Liver (tissue), 9 donors: ENCODE results near the gene CCL18. TPM values are rescaled to one million over a fixed set of nuclear protein-coding genes. Genes with fewer than 3 reads are reported as not detected.

ENCODE experiments used
- DNase-seq: peaks from one replicate; pipeline ENCODE4 v3.0.0-alpha.2; 2017; ENCODE audit warnings: low spot score
- H3K27ac ChIP-seq, 2 donors: one replicate each; pipeline ENCODE4 v1.7.0; 2013; ENCODE audit warnings: inconsistent platforms in 2 of 2, low read length in 2 of 2, control low read depth in 1 of 2, low read depth in 1 of 2, mild to moderate bottlenecking in 1 of 2
- H3K27me3 ChIP-seq, 4 donors: one replicate each; pipeline versions ENCODE4 v1.6.1 to v1.7.0; 2013; ENCODE audit warnings: low read length in 3 of 4, inconsistent platforms in 1 of 4, mild to moderate bottlenecking in 1 of 4, moderate library complexity in 1 of 4; ENCODE audit not compliant: control insufficient read depth in 4 of 4, insufficient read depth in 4 of 4
- H3K36me3 ChIP-seq, 4 donors: one replicate each; pipeline versions ENCODE4 v1.6.1 to v1.7.0; 2013; ENCODE audit warnings: low read length in 3 of 4, mild to moderate bottlenecking in 3 of 4, low read depth in 1 of 4, moderate library complexity in 1 of 4; ENCODE audit not compliant: control insufficient read depth in 4 of 4, insufficient read depth in 3 of 4
- H3K4me1 ChIP-seq, 4 donors: one replicate each; pipeline versions ENCODE4 v1.6.1 to v1.7.0; 2013; ENCODE audit warnings: low read length in 3 of 4, mild to moderate bottlenecking in 3 of 4, moderate library complexity in 1 of 4; ENCODE audit not compliant: control insufficient read depth in 4 of 4, insufficient read depth in 4 of 4
- H3K4me3 ChIP-seq, 3 donors: one replicate each; pipeline versions ENCODE4 v1.6.1 to v1.7.0; 2013; ENCODE audit warnings: low read length in 3 of 3, control low read depth in 1 of 3, low read depth in 1 of 3, mild to moderate bottlenecking in 1 of 3
- H3K9ac ChIP-seq, 2 donors: one replicate each; pipeline ENCODE4 v1.7.0; 2013; ENCODE audit warnings: low read length in 2 of 2, mild to moderate bottlenecking in 2 of 2, moderate library complexity in 2 of 2, control low read depth in 1 of 2, low read depth in 1 of 2
- H3K9me3 ChIP-seq, 4 donors: one replicate each; pipeline versions ENCODE4 v1.6.1 to v1.7.0; 2013; ENCODE audit warnings: low read length in 3 of 4; ENCODE audit not compliant: control insufficient read depth in 4 of 4
- ATF3 ChIP-seq: IDR thresholded peaks from 2 replicates; pipeline ENCODE4 v1.6.1; 2016; ENCODE audit warnings: antibody characterized with exemption
- CTCF ChIP-seq: fragments of 150-350 bp; IDR thresholded peaks from 2 replicates; pipeline ENCODE4 v1.5.1; 2017; ENCODE audit warnings: improper control_type of control experiment, low read depth, low read length; ENCODE audit not compliant: missing input control
- EGR1 ChIP-seq, 2 donors: IDR thresholded peaks; 2 replicates each; pipeline ENCODE4 v1.6.1; 2016 to 2018; ENCODE audit warnings: antibody characterized with exemption in 2 of 2, low read depth in 2 of 2
- FOXA1 ChIP-seq: IDR thresholded peaks from 2 replicates; pipeline ENCODE4 v1.6.1; 2016; ENCODE audit warnings: antibody characterized with exemption
- FOXA2 ChIP-seq: IDR thresholded peaks from 2 replicates; pipeline ENCODE4 v1.6.1; 2016; ENCODE audit warnings: antibody characterized with exemption
- GABPA ChIP-seq, 2 donors: IDR thresholded peaks in 1 of 2; conservative IDR thresholded peaks in 1 of 2; 2 replicates each; pipeline ENCODE4 v1.6.1; 2016; ENCODE audit warnings: antibody characterized with exemption in 2 of 2, mild to moderate bottlenecking in 1 of 2, moderate library complexity in 1 of 2
- HNF4A ChIP-seq, 2 donors: conservative IDR thresholded peaks; 2 replicates each; pipeline ENCODE4 v1.6.1; 2016; ENCODE audit warnings: antibody characterized with exemption in 2 of 2, mild to moderate bottlenecking in 2 of 2
- HNF4G ChIP-seq: IDR thresholded peaks from 2 replicates; pipeline ENCODE4 v1.6.1; 2016; ENCODE audit warnings: antibody characterized with exemption
- JUND ChIP-seq, 2 donors: IDR thresholded peaks; 2 replicates each; pipeline ENCODE4 v1.6.1; 2016; ENCODE audit warnings: antibody characterized with exemption in 2 of 2
- MAX ChIP-seq: IDR thresholded peaks from 2 replicates; pipeline ENCODE4 v1.6.1; 2016; ENCODE audit warnings: antibody characterized with exemption
- NR2F2 ChIP-seq: IDR thresholded peaks from 2 replicates; pipeline ENCODE4 v1.6.1; 2016; ENCODE audit warnings: antibody characterized with exemption
- RAD21 ChIP-seq, 2 donors: IDR thresholded peaks; 2 replicates each; pipeline ENCODE4 v1.6.1; 2016; ENCODE audit warnings: antibody characterized with exemption in 2 of 2, mild to moderate bottlenecking in 2 of 2
- REST ChIP-seq: IDR thresholded peaks from 2 replicates; pipeline ENCODE4 v1.6.1; 2016; ENCODE audit warnings: antibody characterized with exemption, mild to moderate bottlenecking
- RXRA ChIP-seq, 2 donors: IDR thresholded peaks; 2 replicates each; pipeline ENCODE4 v1.6.1; 2017 to 2018; ENCODE audit warnings: antibody characterized with exemption in 2 of 2, mild to moderate bottlenecking in 1 of 2
- SP1 ChIP-seq: IDR thresholded peaks from 2 replicates; pipeline ENCODE4 v1.6.1; 2018; ENCODE audit warnings: antibody characterized with exemption, mild to moderate bottlenecking
- TAF1 ChIP-seq: conservative IDR thresholded peaks from 2 replicates; pipeline ENCODE4 v1.6.1; 2016; ENCODE audit warnings: antibody characterized with exemption, mild to moderate bottlenecking
- YY1 ChIP-seq: IDR thresholded peaks from 2 replicates; pipeline ENCODE4 v1.6.1; 2016; ENCODE audit warnings: antibody characterized with exemption, mild to moderate bottlenecking
- ZBTB33 ChIP-seq: IDR thresholded peaks from 2 replicates; pipeline ENCODE4 v1.6.1; 2016; ENCODE audit warnings: antibody characterized with exemption
- WGBS: extraction: QIAGEN DNeasy Blood & Tissue Kit; methylation state at CpG from one replicate; pipeline ENCODE4 v1.1.7; 2013; 5-methylcytosine and 5-hydroxymethylcytosine counted together
- polyA plus RNA-seq, 2 donors: library from polyadenylated mRNA; stranded (reverse) in 1 of 2; unstranded in 1 of 2; fragments of 200-250 nt in 1 of 2; fragments of >200 nt in 1 of 2; fragmentation: Nextera tagmentation in 1 of 2; extraction: Ambion mirVana in 1 of 2; gene quantifications; one replicate each; pipeline versions ENCODE4 v1.2.1 to v1.2.3, GENCODE V29; 2013 to 2015
- total RNA-seq, 2 donors: library from RNA; depleted of rRNA; stranded (reverse); fragments of >200 nt; gene quantifications; one replicate each; pipeline ENCODE4 v1.2.3, GENCODE V29; 2014
- donor health status: healthy.
- donor health status: healthy.
- donor health status: healthy.
- donor health status: healthy.
- donor health status: healthy.

CCL18 gene
- total and polyA plus RNA-seq, 4 donors, result 0.22 to 0.92 (median 0.76) TPM; not detected in 1

GRCh38 chr17:36055921-36056520 is 8.1 kb upstream of the CCL18 start:
- no peak for DNase-seq
- Histone ChIP-seq H3K27me3 (no peaks in the 10 kb centered on the region), H3K36me3 (no peaks in the 10 kb centered on the region), H3K9me3 (peaks cover 0 to 4% (median 0%) of the 10 kb centered on the region in 4 donors), H3K9ac (no peak overlapping the region), H3K4me3 (no peak overlapping the region), H3K27ac (no peak overlapping the region), H3K4me1 (peaks cover 0 to 4% (median 0%) of the 10 kb centered on the region in 4 donors)
- 90% methylated on average over 4 of the region's 4 CpGs for WGBS
- no peak for TF ChIP-seq RAD21 (IDR thresholded peaks at IDR 0.05)
- no peak for TF ChIP-seq CTCF
- no peak for TF ChIP-seq NR2F2
- TF ChIP-seq RXRA (IDR thresholded peaks at IDR 0.05), result no peak
- no peak for TF ChIP-seq REST
- no peak for TF ChIP-seq ATF3
- no peak for TF ChIP-seq HNF4G
- TF ChIP-seq ZBTB33, result no peak
- no peak for TF ChIP-seq JUND (IDR thresholded peaks at IDR 0.05)
- no peak for TF ChIP-seq FOXA1
- no peak for TF ChIP-seq FOXA2
- no peak for TF ChIP-seq YY1
- no peak for TF ChIP-seq GABPA (IDR thresholded peaks at IDR 0.05 in 1 of 2, conservative IDR thresholded peaks at IDR 0.05 in 1 of 2)
- no peak for TF ChIP-seq EGR1 (IDR thresholded peaks at IDR 0.05; ENCODE audit: low read depth in 2 of 2)
- TF ChIP-seq MAX, result no peak
- TF ChIP-seq HNF4A (conservative IDR thresholded peaks at IDR 0.05), result no peak
- no peak for TF ChIP-seq TAF1
- no peak for TF ChIP-seq SP1
